ENCODE results near the gene ZKSCAN5.
"Not testable (repeated sequence)": the region's sequence is repeated elsewhere in the genome, so short reads cannot be mapped to it uniquely, and the experiment has no call there.

- not testable (repeated sequence) for TF ChIP-seq CTCF (optimal IDR thresholded peaks at IDR 0.05 in 1 of 3, IDR thresholded peaks at IDR 0.05 in 1 of 3, conservative IDR thresholded peaks at IDR 0.05 in 1 of 3; ENCODE audit: extremely low read depth in 1 of 3, insufficient read depth in 2 of 3, low read length in 3 of 3); EZH2 (IDR thresholded peaks at IDR 0.05; ENCODE audit: low read length)
Observed at GRCh38 chr7:99549545-99549944, 45.1 kb downstream of the ZKSCAN5 start.
